ACC112 (cell line): ENCODE measurements around the gene UBL4B.

ENCODE experiments used
- H2AFZ ChIP-seq: fragments of 200-600 bp; sonication (generic); one replicate; pipeline ENCODE4 v1.6.0; 2017; ENCODE audit warnings: antibody characterized with exemption, low read length; ENCODE audit not compliant: unreplicated experiment
- H3K27ac ChIP-seq: fragments of 200-600 bp; sonication (generic); 2 replicates; pipeline ENCODE4 v1.5.1; 2014; ENCODE audit warnings: low read depth, mild to moderate bottlenecking, antibody characterized with exemption, low read length, moderate library complexity
- H3K27me3 ChIP-seq: fragments of 200-600 bp; sonication (generic); 2 replicates; pipeline ENCODE4 v1.6.1; 2014; ENCODE audit warnings: mild to moderate bottlenecking, antibody characterized with exemption, low read length, moderate library complexity, mixed read lengths; ENCODE audit not compliant: insufficient read depth
- H3K36me3 ChIP-seq: fragments of 200-600 bp; sonication (generic); 2 replicates; pipeline ENCODE4 v1.6.1; 2016; ENCODE audit warnings: mild to moderate bottlenecking, antibody characterized with exemption, low read length, moderate library complexity, mixed read lengths; ENCODE audit not compliant: insufficient read depth
- H3K4me1 ChIP-seq: fragments of 200-600 bp; sonication (generic); one replicate; pipeline ENCODE4 v1.6.1; 2016; ENCODE audit warnings: low read length, mixed read lengths; ENCODE audit not compliant: insufficient read depth, unreplicated experiment, control insufficient read depth
- H3K4me3 ChIP-seq: fragments of 200-600 bp; sonication (generic); 2 replicates; pipeline ENCODE4 v1.5.1; 2014; ENCODE audit warnings: mild to moderate bottlenecking, low read depth, low read length
- H3K79me2 ChIP-seq: fragments of 200-600 bp; sonication (generic); one replicate; pipeline ENCODE4 v1.6.0; 2016; ENCODE audit warnings: low read length; ENCODE audit not compliant: control insufficient read depth, unreplicated experiment, insufficient read depth

Gene UBL4B

GRCh38 chr1:110086961-110087360, 25.3 kb upstream of the UBL4B start:
- Histone ChIP-seq H3K79me2 (no peaks in the 10 kb centered on the region), H3K36me3 (no peaks in the 10 kb centered on the region), H3K4me3 (no peak overlapping the region), H2AFZ (no peak overlapping the region), H3K27ac (no peak overlapping the region), H3K27me3 (peaks cover 27% of the 10 kb centered on the region), H3K4me1 (no peaks in the 10 kb centered on the region)

- H2AFZ ChIP-seq = no peak overlapping the region
- no peak overlapping the region for H3K27ac ChIP-seq
- H3K27me3 ChIP-seq = peaks cover 20% of the 10 kb centered on the region
- H3K4me3 ChIP-seq = no peak overlapping the region
- H3K79me2 ChIP-seq = no peaks in the 10 kb centered on the region
- H3K4me1 ChIP-seq = no peaks in the 10 kb centered on the region
- no peaks in the 10 kb centered on the region for H3K36me3 ChIP-seq
Measured at GRCh38 chr1:110087812-110088738, 24.2 kb upstream of the UBL4B start.

GRCh38 chr1:110088739-110089316, 23.4 kb upstream of the UBL4B start:
- peaks cover 14% of the 10 kb centered on the region for H3K27me3 ChIP-seq
- no peak overlapping the region for H3K27ac ChIP-seq
- H3K79me2 ChIP-seq = no peaks in the 10 kb centered on the region
- H2AFZ ChIP-seq = no peak overlapping the region
- no peaks in the 10 kb centered on the region for H3K4me1 ChIP-seq
- no peaks in the 10 kb centered on the region for H3K36me3 ChIP-seq
- H3K4me3 ChIP-seq = no peak overlapping the region

- H3K27me3 ChIP-seq = peaks cover 15% of the 10 kb centered on the region
- no peaks in the 10 kb centered on the region for H3K36me3 ChIP-seq
- H3K27ac ChIP-seq = no peak overlapping the region
- H3K79me2 ChIP-seq = no peaks in the 10 kb centered on the region
- no peak overlapping the region for H3K4me3 ChIP-seq
- no peaks in the 10 kb centered on the region for H3K4me1 ChIP-seq
- H2AFZ ChIP-seq = no peak overlapping the region
Measured at GRCh38 chr1:110089561-110090275, 22.5 kb upstream of the UBL4B start.

- Histone ChIP-seq H3K27me3 (peaks cover 12% of the 10 kb centered on the region), H3K27ac (no peak overlapping the region), H3K36me3 (no peaks in the 10 kb centered on the region), H3K79me2 (no peaks in the 10 kb centered on the region), H3K4me3 (no peak overlapping the region), H3K4me1 (no peaks in the 10 kb centered on the region), H2AFZ (no peak overlapping the region)
Measured at GRCh38 chr1:110091381-110091780, 20.9 kb upstream of the UBL4B start.

GRCh38 chr1:110091791-110092190, 20.5 kb upstream of the UBL4B start:
- no peaks in the 10 kb centered on the region for H3K79me2 ChIP-seq
- H3K36me3 ChIP-seq = no peaks in the 10 kb centered on the region
- H3K27me3 ChIP-seq = peaks cover 12% of the 10 kb centered on the region
- no peaks in the 10 kb centered on the region for H3K4me1 ChIP-seq
- H2AFZ ChIP-seq = no peak overlapping the region
- H3K27ac ChIP-seq = no peak overlapping the region
- no peak overlapping the region for H3K4me3 ChIP-seq

- Histone ChIP-seq H3K27ac (no peak overlapping the region), H3K4me1 (no peaks in the 10 kb centered on the region), H3K36me3 (no peaks in the 10 kb centered on the region), H3K79me2 (no peaks in the 10 kb centered on the region), H3K4me3 (no peak overlapping the region), H2AFZ (no peak overlapping the region), H3K27me3 (peaks cover 12% of the 10 kb centered on the region)
Measured at GRCh38 chr1:110092991-110093390, 19.3 kb upstream of the UBL4B start.

GRCh38 chr1:110094931-110095654, 17.1 kb upstream of the UBL4B start:
- no peak overlapping the region for H3K27ac ChIP-seq
- H3K79me2 ChIP-seq = no peaks in the 10 kb centered on the region
- no peak overlapping the region for H2AFZ ChIP-seq
- no peak overlapping the region for H3K4me3 ChIP-seq
- peaks cover 12% of the 10 kb centered on the region for H3K27me3 ChIP-seq
- H3K4me1 ChIP-seq = no peaks in the 10 kb centered on the region
- no peaks in the 10 kb centered on the region for H3K36me3 ChIP-seq

GRCh38 chr1:110097507-110098221, 14.6 kb upstream of the UBL4B start:
- Histone ChIP-seq H3K36me3 (no peaks in the 10 kb centered on the region), H3K79me2 (no peaks in the 10 kb centered on the region), H3K4me3 (no peak overlapping the region), H3K27ac (no peak overlapping the region), H3K4me1 (peaks cover 8% of the 10 kb centered on the region), H3K27me3 (peaks cover 12% of the 10 kb centered on the region), H2AFZ (no peak overlapping the region)
